Panc1 (cell line): ENCODE results near the gene CC2D1A. TPM values are rescaled to one million over a fixed set of nuclear protein-coding genes. Genes with fewer than 3 reads are reported as not detected.

Experiments used
- ATAC-seq: fragments of 200-7000 bp; cut with Tn5 transposase; 2 replicates; pipeline ENCODE4 v1.9.1; 2020; ENCODE audit warnings: mild to moderate bottlenecking, moderate library complexity
- BruUV-seq: library from RNA; stranded (reverse); fragments of 400-500 nt; replicated peaks from 2 replicates; lab custom pipeline; 2021; lab: Mats Ljungman, UMichigan
- CTCF ChIA-PET: fragments of 300-600 bp; sonication (Branson Sonifier 250); formaldehyde crosslinking; loops from one replicate; lab custom pipeline; 2022; ENCODE audit warnings: antibody characterized with exemption; lab: Charles Lee
- POLR2A ChIA-PET: fragments of 300-600 bp; sonication (Branson Sonifier 250); formaldehyde crosslinking; loops from one replicate; lab custom pipeline; 2022; ENCODE audit warnings: antibody characterized with exemption; lab: Charles Lee
- DNase-seq: peaks from one replicate; pipeline ENCODE4 v3.0.0-alpha.2; 2010; ENCODE audit warnings: low read depth, low spot score
- H3K27ac ChIP-seq: 2 replicates; pipeline ENCODE4 v1.5.1; 2011; ENCODE audit warnings: mild to moderate bottlenecking, low read length, inconsistent platforms
- H3K27me3 ChIP-seq: fragments of 200-500 bp; sonication (Bioruptor generic); 2 replicates; pipeline ENCODE4 v1.6.0; 2014; ENCODE audit warnings: low read length, inconsistent platforms; ENCODE audit not compliant: control insufficient read depth, insufficient read depth
- H3K36me3 ChIP-seq: fragments of 200-500 bp; sonication (Bioruptor generic); 2 replicates; pipeline ENCODE4 v1.5.1; 2014; ENCODE audit warnings: inconsistent platforms, mild to moderate bottlenecking, low read length, moderate library complexity; ENCODE audit not compliant: control insufficient read depth, insufficient read depth
- H3K4me1 ChIP-seq: 2 replicates; pipeline ENCODE4 v1.5.1; 2011; ENCODE audit warnings: inconsistent platforms, mild to moderate bottlenecking, low read length, moderate library complexity; ENCODE audit not compliant: control insufficient read depth, insufficient read depth
- H3K4me3 ChIP-seq, 2 experiments: 2 replicates each; pipeline ENCODE4 v1.5.1; 2011 to 2012; ENCODE audit warnings: low read depth in 2 of 2, low read length in 2 of 2, mild to moderate bottlenecking in 2 of 2, inconsistent platforms in 1 of 2, moderate library complexity in 1 of 2
- H3K9me3 ChIP-seq: fragments of 200-500 bp; sonication (Bioruptor generic); 2 replicates; pipeline ENCODE4 v1.5.1; 2014; ENCODE audit warnings: low read depth, mild to moderate bottlenecking, inconsistent platforms, low read length, moderate library complexity; ENCODE audit not compliant: control insufficient read depth, insufficient read depth
- CTCF ChIP-seq: fragments of 450-650 bp; IDR thresholded peaks from 2 replicates; pipeline ENCODE4 v1.5.1; 2017; ENCODE audit warnings: mild to moderate bottlenecking
- POLR2AphosphoS5 ChIP-seq: IDR thresholded peaks from 2 replicates; pipeline ENCODE4 v1.6.1; 2012; ENCODE audit warnings: mild to moderate bottlenecking, low read depth, low read length, moderate library complexity
- REST ChIP-seq, 2 experiments: IDR thresholded peaks; 2 replicates each; pipeline ENCODE4 v1.6.1; 2011 to 2012; ENCODE audit warnings: low read depth in 2 of 2, control low read depth in 1 of 2, low read length in 1 of 2, mild to moderate bottlenecking in 1 of 2, moderate library complexity in 1 of 2; ENCODE audit not compliant: insufficient read depth in 1 of 2
- SIN3A ChIP-seq: IDR thresholded peaks from 2 replicates; pipeline ENCODE4 v1.6.1; 2012; ENCODE audit warnings: low read depth, mild to moderate bottlenecking, low read length, moderate library complexity, borderline replicate concordance; ENCODE audit not compliant: insufficient read depth
- TCF7L2 ChIP-seq: IDR thresholded peaks from 2 replicates; pipeline ENCODE4 v1.6.1; 2011; ENCODE audit warnings: mild to moderate bottlenecking, low read depth, low read length, inconsistent platforms
- in situ Hi-C: cut with HindIII; loops from 2 replicates; pipeline ENCODE4 v1.10.0; 2016; ENCODE audit warnings: low sequenced_read_pairs, low pct_unique_long_range_greater_than_20kb
- intact Hi-C: fragments of 100-400 bp; cut with micrococcal nuclease; formaldehyde crosslinking; loops from one replicate; pipeline ENCODE4 v1.10.0; 2022; ENCODE audit not compliant: unreplicated experiment
- total RNA-seq: library from RNA; stranded (reverse); gene quantifications from one replicate; pipeline ENCODE4 v1.2.1, GENCODE V29; 2021; ENCODE audit not compliant: unreplicated experiment

CC2D1A gene
- total RNA-seq, 1 experiment from 2014 or later = 28.0 TPM

GRCh38 chr19:13861392-13861713, 44.6 kb upstream of the CC2D1A start:
- peaks cover 16% of the 10 kb centered on the region for H3K4me1 ChIP-seq
- no peaks in the 10 kb centered on the region for H3K36me3 ChIP-seq
- intact Hi-C loops = loop anchor here (2.0 to 5.0 kb wide), 2 partner anchors 29 to 74 kb away; no protein-coding TSS in a partner anchor
- H3K4me3 ChIP-seq = peak overlapping the region in 1 of 2 experiments; percentile 50; a peak in 3 of 4 replicates
- TF ChIP-seq REST (IDR thresholded peaks at IDR 0.05; ENCODE audit: insufficient read depth in 1 of 2, low read depth in 2 of 2, low read length in 1 of 2) = no peak
- no peak for TF ChIP-seq TCF7L2
- TF ChIP-seq SIN3A = no peak
- no peak for TF ChIP-seq CTCF
- TF ChIP-seq POLR2AphosphoS5 = no peak
- H3K27ac ChIP-seq = peak overlapping the region; percentile 91
- in situ Hi-C loops = no loop called here
- no peaks in the 10 kb centered on the region for H3K27me3 ChIP-seq
- DNase-seq = no peak
- ATAC-seq = no peak
- ChIA-PET CTCF (no interaction called here), POLR2A (interaction anchor here (0.5 to 1.0 kb wide), 4 partner anchors 15 to 50 kb away, joined by 3 to 9 read pairs (median 6); no protein-coding TSS in a partner anchor)
- H3K9me3 ChIP-seq = no peaks in the 10 kb centered on the region
- no TSS peak for BruUV-seq

GRCh38 chr19:13861714-13862531, 44.1 kb upstream of the CC2D1A start:
- no peaks in the 10 kb centered on the region for H3K36me3 ChIP-seq
- POLR2A ChIA-PET = interaction anchor here (0.5 to 1.0 kb wide), 8 partner anchors 16 to 139 kb away, joined by 3 to 9 read pairs (median 6); no protein-coding TSS in a partner anchor
- intact Hi-C loops = loop anchor here (2.0 to 5.0 kb wide), 2 partner anchors 29 to 75 kb away; no protein-coding TSS in a partner anchor
- ATAC-seq = peak; percentile 91
- peaks cover 12% of the 10 kb centered on the region for H3K4me1 ChIP-seq
- H3K27me3 ChIP-seq = no peaks in the 10 kb centered on the region
- in situ Hi-C loops = no loop called here
- no peaks in the 10 kb centered on the region for H3K9me3 ChIP-seq
- CTCF ChIA-PET = interaction anchor here (0.5 to 2.4 kb wide), 9 partner anchors 9 to 972 kb away, joined by 3 to 13 read pairs (median 4); no protein-coding TSS in a partner anchor
- H3K27ac ChIP-seq = peak overlapping the region; percentile 91
- peak; percentile 48; the same call in 1 of the 2 replicates for TF ChIP-seq POLR2AphosphoS5
- no peak for TF ChIP-seq SIN3A
- no peak for TF ChIP-seq REST (IDR thresholded peaks at IDR 0.05; ENCODE audit: insufficient read depth in 1 of 2, low read depth in 2 of 2, low read length in 1 of 2)
- TF ChIP-seq TCF7L2 = no peak
- peak; percentile 94 for TF ChIP-seq CTCF
- DNase-seq = no peak
- BruUV-seq = no TSS peak
- H3K4me3 ChIP-seq = peak overlapping the region; percentile 31 to 50
